ENCODE measurements around the gene POLA1. TPM values are rescaled to one million over a fixed set of nuclear protein-coding genes. Genes with fewer than 3 reads are reported as not detected.

Gene POLA1
- total and polyA plus RNA-seq, 7 experiments from 2014 or later: 4.1 to 26.6 (median 6.5) TPM

DNA sequence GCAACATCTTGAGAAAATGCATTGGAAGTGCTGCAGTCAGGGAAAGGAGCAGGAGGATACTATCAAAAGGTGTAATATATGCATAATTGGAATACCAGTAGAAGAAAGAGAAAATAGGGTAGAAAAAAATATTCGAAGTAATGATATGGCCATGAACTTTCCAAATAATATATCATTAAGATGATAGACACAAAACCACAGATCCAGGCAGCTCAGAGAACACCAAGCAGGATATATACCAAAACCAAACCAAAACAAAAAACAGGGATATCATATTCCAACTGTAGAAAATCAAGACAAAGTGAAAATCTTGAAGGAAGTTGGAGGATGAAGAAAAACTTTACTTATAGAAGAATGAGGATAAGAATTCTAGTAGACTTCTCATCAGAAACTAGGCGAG, 9.7 kb upstream of the POLA1 start:
- Histone ChIP-seq H3K4me1 (ENCODE audit: control insufficient read depth in 2 of 2, insufficient read depth in 2 of 2, low read length in 2 of 2) (no peaks in the 10 kb centered on the region), H3K36me3 (ENCODE audit: control insufficient read depth in 2 of 3, insufficient read depth in 3 of 3, low read length in 3 of 3) (no peaks in the 10 kb centered on the region), H3K27me3 (ENCODE audit: control insufficient read depth in 2 of 2, insufficient read depth in 2 of 2, low read length in 2 of 2) (no peaks in the 10 kb centered on the region), H3K9me3 (ENCODE audit: control insufficient read depth in 2 of 3, low read length in 3 of 3) (no peaks in the 10 kb centered on the region), H3K4me3 (ENCODE audit: low read length) (no peak overlapping the region), H3K27ac (ENCODE audit: low read depth, low read length) (no peak overlapping the region)
- intact Hi-C loops (cut with micrococcal nuclease): no loop called here
- ATAC-seq (no peak), DNase-seq (no peak)
- no peaks in the 10 kb centered on the region for H3K36me3 Mint-ChIP-seq
- H3K9me3 Mint-ChIP-seq: peaks cover 0 to 5% (median 0%) of the 10 kb centered on the region in 11 donors
- ChIA-PET CTCF (interaction anchor here (0.6 kb wide), 1 partner anchor 185 kb away, joined by 6 read pairs; no protein-coding TSS in a partner anchor), POLR2A (no interaction called here)
- peaks cover 0 to 4% (median 0%) of the 10 kb centered on the region in 7 donors for H3K4me1 Mint-ChIP-seq
- H3K27ac Mint-ChIP-seq: no peak overlapping the region
- peaks cover 0 to 8% (median 0%) of the 10 kb centered on the region in 5 donors for H3K27me3 Mint-ChIP-seq
- no peak overlapping the region for H3K4me3 Mint-ChIP-seq

DNA sequence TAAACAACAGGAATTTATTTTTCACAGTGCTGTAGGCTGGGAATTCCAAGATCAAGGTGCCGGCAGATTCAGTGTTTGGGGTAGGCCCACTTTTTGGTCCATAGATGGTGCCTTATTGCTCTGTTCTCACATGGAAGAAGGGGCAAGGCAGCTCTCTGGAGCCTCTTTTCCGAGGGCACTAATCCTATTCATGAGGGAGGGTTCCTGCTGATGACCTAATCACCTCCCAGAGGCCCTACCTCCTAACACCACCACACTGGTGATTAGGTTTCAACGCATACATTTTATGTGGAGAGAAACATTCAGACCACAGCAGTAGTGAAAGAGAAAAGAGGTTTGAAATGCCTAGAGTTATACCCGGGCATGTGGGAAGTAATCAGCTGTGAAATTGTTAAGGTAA, 1.4 kb upstream of the POLA1 start:
- ChIA-PET CTCF (no interaction called here), POLR2A (no interaction called here)
- DNase-seq (no peak), ATAC-seq (no peak)
- intact Hi-C loops (cut with micrococcal nuclease): loop anchor here (2.0 to 10.0 kb wide), 6 partner anchors 198 to 1025 kb away; partner anchors contain the start of genes APOO (in 1 of the 2), PDK3 (in 1 of the 2), PRDX4 (in 1 of the 2) and SAT1 (in 1 of the 2)
- H3K4me3 ChIP-seq (ENCODE audit: low read length): no peak overlapping the region
- H3K4me3 Mint-ChIP-seq: peak overlapping the region in 5 of 10 donors; percentile 17 to 91 (median 89)
- no peaks in the 10 kb centered on the region for H3K27me3 ChIP-seq (ENCODE audit: control insufficient read depth in 2 of 2, insufficient read depth in 2 of 2, low read length in 2 of 2)
- H3K36me3 ChIP-seq (ENCODE audit: control insufficient read depth in 2 of 3, insufficient read depth in 3 of 3, low read length in 3 of 3): no peaks in the 10 kb centered on the region
- no peaks in the 10 kb centered on the region for H3K9me3 ChIP-seq (ENCODE audit: control insufficient read depth in 2 of 3, low read length in 3 of 3)
- H3K27ac Mint-ChIP-seq: peak overlapping the region in 1 of 9 donors; percentile 54
- peaks cover 0 to 3% (median 0%) of the 10 kb centered on the region in 5 donors for H3K36me3 Mint-ChIP-seq
- peaks cover 0 to 24% (median 13%) of the 10 kb centered on the region in 7 donors for H3K4me1 Mint-ChIP-seq
- no peaks in the 10 kb centered on the region for H3K4me1 ChIP-seq (ENCODE audit: control insufficient read depth in 2 of 2, insufficient read depth in 2 of 2, low read length in 2 of 2)
- no peak overlapping the region for H3K27ac ChIP-seq (ENCODE audit: low read depth, low read length)
- no peaks in the 10 kb centered on the region for H3K27me3 Mint-ChIP-seq
- H3K9me3 Mint-ChIP-seq: no peaks in the 10 kb centered on the region

DNA sequence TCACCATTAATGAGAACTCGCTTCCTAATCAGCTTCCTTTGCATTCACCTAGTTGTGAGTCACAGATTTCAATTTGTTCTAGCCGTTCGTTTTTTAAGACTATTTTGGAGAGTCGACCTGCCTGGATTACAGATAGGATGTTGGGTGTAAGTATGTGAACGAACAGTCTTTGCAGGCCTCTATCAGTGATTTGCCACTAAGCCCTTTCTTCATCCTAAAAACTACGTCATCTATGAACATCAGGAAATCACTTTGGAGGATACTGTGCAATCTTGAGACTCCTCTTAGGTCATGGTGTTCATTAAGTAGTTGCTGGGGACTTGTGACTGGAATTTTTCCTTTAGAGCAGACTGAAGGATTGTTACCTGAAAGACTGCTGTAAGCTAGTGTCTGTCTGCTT, 1.1 kb downstream of the POLA1 start:
- Mint-ChIP-seq H3K4me1 (peaks cover 0 to 24% (median 13%) of the 10 kb centered on the region in 7 donors), H3K27me3 (no peaks in the 10 kb centered on the region), H3K9me3 (no peaks in the 10 kb centered on the region), H3K36me3 (peaks cover 0 to 3% (median 0%) of the 10 kb centered on the region in 5 donors), H3K4me3 (peak overlapping the region in 9 of 10 donors; percentile 36 to 94 (median 89)), H3K27ac (peak overlapping the region in 3 of 9 donors; percentile 2 to 95 (median 45))
- H3K36me3 ChIP-seq (ENCODE audit: control insufficient read depth in 2 of 3, insufficient read depth in 3 of 3, low read length in 3 of 3): no peaks in the 10 kb centered on the region
- no peaks in the 10 kb centered on the region for H3K27me3 ChIP-seq (ENCODE audit: control insufficient read depth in 2 of 2, insufficient read depth in 2 of 2, low read length in 2 of 2)
- no peaks in the 10 kb centered on the region for H3K4me1 ChIP-seq (ENCODE audit: control insufficient read depth in 2 of 2, insufficient read depth in 2 of 2, low read length in 2 of 2)
- CTCF ChIA-PET: no interaction called here
- no peak overlapping the region for H3K27ac ChIP-seq (ENCODE audit: low read depth, low read length)
- ATAC-seq: no peak
- intact Hi-C loops (cut with micrococcal nuclease): loop anchor here (1.0 to 10.0 kb wide), 6 partner anchors 48 to 1028 kb away; partner anchors contain the start of genes PCYT1B (in 1 of the 2), PDK3 (in 1 of the 2), PRDX4 (in 1 of the 2) and SAT1 (in 1 of the 2)
- no peak for DNase-seq
- POLR2A ChIA-PET: interaction anchor here (0.7 kb wide), 1 partner anchor 268 kb away, joined by 4 read pairs; no protein-coding TSS in a partner anchor
- H3K9me3 ChIP-seq (ENCODE audit: control insufficient read depth in 2 of 3, low read length in 3 of 3): no peaks in the 10 kb centered on the region
- no peak overlapping the region for H3K4me3 ChIP-seq (ENCODE audit: low read length)

DNA sequence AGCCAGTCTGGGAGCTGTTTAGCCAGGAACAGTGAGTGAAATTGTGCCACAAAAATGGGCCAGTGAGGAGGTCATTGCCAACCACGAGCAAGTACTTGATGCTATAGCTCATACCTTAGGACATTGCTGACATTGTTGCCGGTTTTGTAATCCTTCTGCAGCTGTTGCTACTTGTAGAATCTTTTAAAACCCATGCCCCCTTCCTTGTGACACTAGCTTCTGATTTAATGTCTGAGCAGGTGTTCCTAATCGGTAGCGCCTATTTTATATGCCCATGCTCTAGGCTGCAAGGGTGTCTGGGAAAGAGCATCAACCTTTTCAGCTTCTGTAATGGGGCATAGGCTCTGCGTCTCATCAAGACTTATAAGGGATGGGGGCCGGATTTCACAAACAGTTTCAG, 2.6 kb downstream of the POLA1 start:
- Mint-ChIP-seq H3K36me3 (peaks cover 0 to 4% (median 0%) of the 10 kb centered on the region in 5 donors), H3K9me3 (no peaks in the 10 kb centered on the region), H3K27me3 (no peaks in the 10 kb centered on the region), H3K27ac (no peak overlapping the region), H3K4me3 (no peak overlapping the region), H3K4me1 (peaks cover 0 to 24% (median 13%) of the 10 kb centered on the region in 7 donors)
- POLR2A ChIA-PET: no interaction called here
- intact Hi-C loops (cut with micrococcal nuclease): loop anchor here in 1 of 2 donors (10.0 kb wide), 1 partner anchor 201 kb away; no protein-coding TSS in a partner anchor
- Histone ChIP-seq H3K4me1 (ENCODE audit: control insufficient read depth in 2 of 2, insufficient read depth in 2 of 2, low read length in 2 of 2) (no peaks in the 10 kb centered on the region), H3K27ac (ENCODE audit: low read depth, low read length) (no peak overlapping the region), H3K36me3 (ENCODE audit: control insufficient read depth in 2 of 3, insufficient read depth in 3 of 3, low read length in 3 of 3) (no peaks in the 10 kb centered on the region), H3K27me3 (ENCODE audit: control insufficient read depth in 2 of 2, insufficient read depth in 2 of 2, low read length in 2 of 2) (no peaks in the 10 kb centered on the region), H3K4me3 (ENCODE audit: low read length) (no peak overlapping the region), H3K9me3 (ENCODE audit: control insufficient read depth in 2 of 3, low read length in 3 of 3) (no peaks in the 10 kb centered on the region)
- ATAC-seq (no peak), DNase-seq (no peak)
- CTCF ChIA-PET: no interaction called here

DNA sequence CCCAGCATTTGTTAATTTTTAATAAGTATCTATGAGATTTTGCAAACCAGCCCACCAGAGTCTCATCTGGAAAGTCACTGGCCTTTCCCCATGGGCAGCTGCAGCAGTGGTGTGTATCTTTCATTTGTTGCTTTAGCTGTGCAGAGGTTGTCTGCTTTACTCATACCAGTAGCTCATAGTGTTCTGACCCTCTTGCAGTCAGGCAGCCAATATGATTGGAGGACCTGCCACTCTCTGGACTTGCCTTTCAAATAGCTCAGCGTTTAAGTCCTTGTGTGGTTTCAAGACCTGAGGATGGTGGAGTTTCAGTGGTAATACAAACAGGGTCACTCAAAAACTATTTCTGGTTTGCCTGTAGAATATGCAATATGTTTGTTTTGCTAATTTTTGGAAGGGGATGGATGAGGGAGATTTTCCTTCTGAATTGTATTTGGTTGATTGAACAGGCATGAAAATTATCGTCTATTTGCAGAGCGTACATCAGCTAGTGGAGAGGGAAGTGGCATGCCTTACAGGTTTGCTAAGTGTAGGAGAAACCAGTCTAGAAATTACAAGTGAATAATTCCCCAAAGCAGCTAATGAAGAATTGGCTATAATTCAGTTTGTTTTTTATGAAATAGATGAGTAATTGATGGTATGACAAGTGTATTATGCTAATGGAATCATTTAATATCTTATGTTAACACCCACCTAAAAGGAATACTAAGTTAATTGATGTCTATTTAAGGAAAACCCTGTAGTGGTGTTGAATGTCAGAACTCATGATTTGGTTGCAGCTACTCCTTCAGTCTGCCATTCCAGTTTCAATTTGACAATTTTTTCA, 8.9 kb downstream of the POLA1 start:
- Mint-ChIP-seq H3K36me3 (peaks cover 0 to 20% (median 9%) of the 10 kb centered on the region in 5 donors), H3K27ac (no peak overlapping the region), H3K9me3 (no peaks in the 10 kb centered on the region), H3K4me1 (peaks cover 0 to 6% (median 0%) of the 10 kb centered on the region in 7 donors), H3K27me3 (no peaks in the 10 kb centered on the region), H3K4me3 (no peak overlapping the region)
- Histone ChIP-seq H3K36me3 (ENCODE audit: control insufficient read depth in 2 of 3, insufficient read depth in 3 of 3, low read length in 3 of 3) (peaks cover 0 to 14% (median 0%) of the 10 kb centered on the region in 3 experiments), H3K4me3 (ENCODE audit: low read length) (no peak overlapping the region), H3K4me1 (ENCODE audit: control insufficient read depth in 2 of 2, insufficient read depth in 2 of 2, low read length in 2 of 2) (no peaks in the 10 kb centered on the region), H3K27me3 (ENCODE audit: control insufficient read depth in 2 of 2, insufficient read depth in 2 of 2, low read length in 2 of 2) (no peaks in the 10 kb centered on the region), H3K27ac (ENCODE audit: low read depth, low read length) (no peak overlapping the region), H3K9me3 (ENCODE audit: control insufficient read depth in 2 of 3, low read length in 3 of 3) (no peaks in the 10 kb centered on the region)
- ChIA-PET CTCF (no interaction called here), POLR2A (no interaction called here)
- intact Hi-C loops (cut with micrococcal nuclease): no loop called here
- DNase-seq (no peak), ATAC-seq (no peak)

DNA sequence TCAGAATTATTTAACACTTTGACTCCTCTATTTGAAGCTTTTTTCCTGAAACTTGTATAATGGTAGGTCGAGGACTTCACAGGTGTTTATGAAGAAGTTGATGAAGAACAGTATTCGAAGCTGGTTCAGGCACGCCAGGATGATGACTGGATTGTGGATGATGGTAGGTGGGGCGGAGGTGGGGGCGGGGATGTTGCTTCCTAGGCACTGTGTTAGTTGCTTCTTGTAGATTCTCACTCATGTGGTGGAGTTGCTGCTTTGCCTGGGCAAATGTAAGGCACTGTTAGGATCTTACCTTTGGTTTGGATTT, 9.4 kb downstream of the POLA1 start:
- peaks cover 0 to 14% (median 0%) of the 10 kb centered on the region in 3 experiments for H3K36me3 ChIP-seq (ENCODE audit: control insufficient read depth in 2 of 3, insufficient read depth in 3 of 3, low read length in 3 of 3)
- intact Hi-C loops (cut with micrococcal nuclease): no loop called here
- no peak overlapping the region for H3K4me3 ChIP-seq (ENCODE audit: low read length)
- H3K36me3 Mint-ChIP-seq: peaks cover 0 to 20% (median 9%) of the 10 kb centered on the region in 5 donors
- no peaks in the 10 kb centered on the region for H3K4me1 ChIP-seq (ENCODE audit: control insufficient read depth in 2 of 2, insufficient read depth in 2 of 2, low read length in 2 of 2)
- H3K9me3 Mint-ChIP-seq: no peaks in the 10 kb centered on the region
- H3K4me1 Mint-ChIP-seq: peaks cover 0 to 4% (median 0%) of the 10 kb centered on the region in 7 donors
- DNase-seq (no peak), ATAC-seq (no peak)
- H3K27ac Mint-ChIP-seq: no peak overlapping the region
- H3K4me3 Mint-ChIP-seq: no peak overlapping the region
- no peaks in the 10 kb centered on the region for H3K27me3 Mint-ChIP-seq
- CTCF ChIA-PET: no interaction called here
- no peaks in the 10 kb centered on the region for H3K9me3 ChIP-seq (ENCODE audit: control insufficient read depth in 2 of 3, low read length in 3 of 3)
- H3K27me3 ChIP-seq (ENCODE audit: control insufficient read depth in 2 of 2, insufficient read depth in 2 of 2, low read length in 2 of 2): no peaks in the 10 kb centered on the region
- POLR2A ChIA-PET: no interaction called here
- no peak overlapping the region for H3K27ac ChIP-seq (ENCODE audit: low read depth, low read length)

Measured in naive thymus-derived CD4-positive, alpha-beta T cell (primary cell).